ENCODE results near the gene CFI. TPM values are rescaled to one million over a fixed set of nuclear protein-coding genes. Genes with fewer than 3 reads are reported as not detected.

CFI gene
- total RNA-seq, 1 donor from 2014 or later = not detected

DNA sequence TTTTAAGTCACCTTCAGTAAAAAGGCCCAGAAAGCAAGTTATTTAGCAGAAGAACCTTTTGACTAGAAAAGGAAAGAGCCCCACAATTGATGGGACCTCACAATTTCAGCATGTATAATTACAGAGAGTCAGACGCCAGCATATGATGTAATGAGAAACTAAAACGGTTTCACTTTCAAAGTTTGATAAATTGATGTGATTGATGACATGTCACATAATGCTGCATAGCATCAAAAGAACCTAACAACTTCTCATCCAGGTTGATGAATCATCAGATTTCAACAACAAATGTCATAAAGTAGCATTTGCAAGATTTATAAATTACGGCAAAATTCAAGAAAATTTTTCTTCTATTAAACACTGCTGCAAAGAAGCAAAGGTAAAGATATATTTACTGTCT lies 9.9 kb upstream of the CFI start:
- Mint-ChIP-seq H3K4me1 (ENCODE audit: unreplicated experiment) (peaks cover 17% of the 10 kb centered on the region), H3K27ac (ENCODE audit: unreplicated experiment) (no peak overlapping the region), H3K9me3 (ENCODE audit: unreplicated experiment) (no peaks in the 10 kb centered on the region), H3K27me3 (ENCODE audit: unreplicated experiment) (peaks cover 26% of the 10 kb centered on the region), H3K36me3 (ENCODE audit: unreplicated experiment) (no peaks in the 10 kb centered on the region), H3K4me3 (ENCODE audit: unreplicated experiment) (no peak overlapping the region)
- TF ChIP-seq CTCF (IDR thresholded peaks at IDR 0.05) = no peak
- DNase-seq (ENCODE audit: extremely low spot score, unreplicated experiment) = no peak

DNA sequence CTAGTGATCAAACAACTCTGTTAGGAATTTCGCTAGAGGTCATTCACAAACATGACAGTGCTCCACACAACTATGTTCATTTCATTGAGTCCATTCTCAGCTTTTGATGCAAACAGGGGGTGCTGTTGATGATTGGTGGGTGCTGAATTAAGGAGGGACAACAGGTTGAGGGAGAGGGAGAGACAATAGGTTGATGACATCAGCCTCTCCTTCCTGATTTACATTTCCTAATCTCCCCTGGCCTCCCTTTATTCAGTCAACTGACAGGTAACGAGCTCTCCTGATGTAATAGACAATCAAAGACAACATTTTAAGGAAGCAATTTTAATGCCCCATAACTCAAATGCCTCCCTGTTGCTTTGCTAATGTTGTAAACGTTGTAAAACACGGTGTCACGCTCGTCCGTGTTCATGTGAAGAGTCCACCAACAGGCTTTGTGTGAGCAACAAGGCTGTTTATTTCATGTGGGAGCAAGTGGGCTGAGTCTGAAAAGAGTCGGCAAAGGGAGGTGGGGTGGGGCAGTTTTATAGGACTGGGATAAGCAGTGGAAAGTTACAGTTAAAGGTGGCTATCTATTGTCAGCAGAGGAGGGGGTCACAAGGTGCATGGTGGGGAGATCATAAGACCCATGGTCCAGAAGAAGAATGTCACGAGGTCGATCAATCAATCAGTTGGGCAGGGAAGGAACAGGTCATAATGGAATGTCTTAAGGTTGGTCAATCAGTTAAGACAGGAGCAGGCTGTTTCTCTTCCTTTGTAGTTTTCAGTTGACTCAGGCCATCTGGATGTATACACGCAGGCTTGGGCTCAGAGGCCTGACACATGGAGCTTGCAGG lies 9.0 kb upstream of the CFI start:
- Mint-ChIP-seq H3K9me3 (ENCODE audit: unreplicated experiment) (no peaks in the 10 kb centered on the region), H3K27me3 (ENCODE audit: unreplicated experiment) (peaks cover 31% of the 10 kb centered on the region), H3K4me3 (ENCODE audit: unreplicated experiment) (no peak overlapping the region), H3K27ac (ENCODE audit: unreplicated experiment) (no peak overlapping the region), H3K4me1 (ENCODE audit: unreplicated experiment) (peaks cover 8% of the 10 kb centered on the region), H3K36me3 (ENCODE audit: unreplicated experiment) (no peaks in the 10 kb centered on the region)
- TF ChIP-seq CTCF (IDR thresholded peaks at IDR 0.05) = no peak
- DNase-seq (ENCODE audit: extremely low spot score, unreplicated experiment) = no peak

DNA sequence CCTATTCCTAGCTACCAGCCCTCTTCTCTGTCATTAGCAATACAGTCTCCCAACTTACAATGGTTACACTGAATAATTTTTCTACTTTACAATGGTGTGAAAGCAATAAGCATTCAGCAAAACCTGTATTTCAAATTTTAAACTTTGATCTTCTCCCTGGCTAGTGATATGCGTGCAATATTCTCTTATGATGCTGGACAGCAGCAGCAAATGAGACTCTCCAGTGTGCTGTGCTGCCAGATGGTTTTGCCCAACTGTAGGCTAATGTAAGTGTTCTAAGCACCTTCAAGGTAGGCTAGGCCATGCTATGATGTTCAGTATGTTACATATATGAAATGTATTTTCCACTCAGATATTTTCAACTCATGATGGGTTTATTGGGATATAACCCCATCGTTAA lies 7.9 kb upstream of the CFI start:
- Mint-ChIP-seq H3K9me3 (ENCODE audit: unreplicated experiment) (no peaks in the 10 kb centered on the region), H3K27me3 (ENCODE audit: unreplicated experiment) (peaks cover 31% of the 10 kb centered on the region), H3K27ac (ENCODE audit: unreplicated experiment) (no peak overlapping the region), H3K4me3 (ENCODE audit: unreplicated experiment) (no peak overlapping the region), H3K4me1 (ENCODE audit: unreplicated experiment) (peaks cover 2% of the 10 kb centered on the region), H3K36me3 (ENCODE audit: unreplicated experiment) (no peaks in the 10 kb centered on the region)
- no peak for TF ChIP-seq CTCF (IDR thresholded peaks at IDR 0.05)
- no peak for DNase-seq (ENCODE audit: extremely low spot score, unreplicated experiment)

DNA sequence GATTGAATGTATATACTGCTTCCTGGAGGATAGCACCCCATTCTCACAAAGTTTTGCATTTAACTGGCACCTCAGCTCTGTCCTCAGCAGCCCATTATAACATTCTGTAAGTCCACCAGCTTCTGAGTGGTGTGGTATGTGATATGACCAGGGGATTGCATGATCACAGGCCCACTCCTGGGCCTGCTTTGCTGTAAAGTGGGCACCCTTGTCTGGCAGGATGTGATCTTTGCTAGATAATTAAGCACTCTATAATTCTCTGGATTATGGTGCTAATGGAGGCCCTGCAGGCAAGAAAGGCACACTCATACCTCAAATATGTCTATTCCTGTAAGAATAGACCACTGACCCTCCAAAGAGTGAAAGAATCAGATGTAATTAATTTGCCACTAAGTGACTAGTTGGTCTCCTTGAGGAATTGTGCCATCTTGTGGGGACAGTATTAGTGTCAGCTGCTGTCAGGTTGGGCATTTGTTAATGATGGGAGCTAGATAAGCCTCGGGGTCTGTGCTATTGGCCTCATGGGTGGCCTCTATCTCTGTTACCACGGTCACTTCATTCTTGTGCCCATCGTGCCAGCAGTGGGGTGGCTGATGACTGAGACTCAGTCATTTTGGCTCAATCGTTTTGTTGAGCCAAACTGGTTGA lies 2.2 kb upstream of the CFI start:
- DNase-seq (ENCODE audit: extremely low spot score, unreplicated experiment) = no peak
- H3K27me3 Mint-ChIP-seq (ENCODE audit: unreplicated experiment) = peaks cover 18% of the 10 kb centered on the region
- no peak overlapping the region for H3K4me3 Mint-ChIP-seq (ENCODE audit: unreplicated experiment)
- TF ChIP-seq CTCF (IDR thresholded peaks at IDR 0.05) = peak; percentile 62
- H3K9me3 Mint-ChIP-seq (ENCODE audit: unreplicated experiment) = no peaks in the 10 kb centered on the region
- no peak overlapping the region for H3K27ac Mint-ChIP-seq (ENCODE audit: unreplicated experiment)
- H3K36me3 Mint-ChIP-seq (ENCODE audit: unreplicated experiment) = no peaks in the 10 kb centered on the region
- peaks cover 4% of the 10 kb centered on the region for H3K4me1 Mint-ChIP-seq (ENCODE audit: unreplicated experiment)

DNA sequence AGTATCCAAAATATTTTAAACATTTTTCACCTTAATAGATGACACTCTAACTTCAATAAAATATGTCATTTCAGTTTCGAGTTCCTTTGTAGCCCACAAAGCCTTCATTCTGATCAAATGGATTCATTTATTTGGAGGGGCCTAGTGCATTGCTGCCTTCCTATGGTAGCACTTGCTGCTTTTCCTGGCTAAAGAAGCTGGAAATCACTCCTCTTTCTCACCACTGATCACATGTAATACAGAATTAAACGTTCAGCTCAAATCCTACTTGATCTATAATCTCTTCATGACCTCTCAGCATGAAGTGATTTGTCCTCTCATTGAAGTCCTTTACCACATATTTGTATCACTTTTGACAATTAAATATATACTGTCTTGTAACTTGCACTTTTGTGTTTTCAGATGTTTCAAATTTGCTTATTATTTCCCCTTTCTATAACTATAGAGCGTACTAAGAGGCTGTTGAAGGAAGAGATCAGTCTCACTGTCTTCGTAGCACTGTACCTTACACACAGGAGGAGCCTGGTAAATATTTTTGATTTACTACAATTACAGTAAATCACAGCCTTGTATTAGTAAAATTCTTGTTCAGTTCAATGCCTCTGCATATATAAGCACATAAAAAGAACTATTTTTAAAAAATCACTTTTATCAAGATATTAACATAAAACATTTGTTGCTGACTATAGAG lies 555 bp downstream of the CFI start:
- H3K27ac Mint-ChIP-seq (ENCODE audit: unreplicated experiment) = no peak overlapping the region

More for the DNA sequence above, 555 bp downstream of the CFI start:
- no peak for DNase-seq (ENCODE audit: extremely low spot score, unreplicated experiment)
- Mint-ChIP-seq H3K36me3 (ENCODE audit: unreplicated experiment) (no peaks in the 10 kb centered on the region), H3K27me3 (ENCODE audit: unreplicated experiment) (peaks cover 30% of the 10 kb centered on the region), H3K9me3 (ENCODE audit: unreplicated experiment) (peaks cover 2% of the 10 kb centered on the region), H3K4me3 (ENCODE audit: unreplicated experiment) (no peak overlapping the region), H3K4me1 (ENCODE audit: unreplicated experiment) (peaks cover 4% of the 10 kb centered on the region)
- TF ChIP-seq CTCF (IDR thresholded peaks at IDR 0.05) = no peak

All from osteocyte (in vitro differentiated cells).